C4-2B (cell line): Measurements from ENCODE around the gene RRM1.

ENCODE experiments used
- ZFX ChIP-seq: fragments of 450-650 bp; IDR thresholded peaks from 2 replicates; pipeline ENCODE4 v1.6.1; 2017
- TF ChIP-seq, protein P1 (sequence below): fragments of 450-650 bp; conservative IDR thresholded peaks from 2 replicates; pipeline ENCODE4 v1.5.1; 2017; ENCODE audit warnings: mild to moderate bottlenecking

DNA sequence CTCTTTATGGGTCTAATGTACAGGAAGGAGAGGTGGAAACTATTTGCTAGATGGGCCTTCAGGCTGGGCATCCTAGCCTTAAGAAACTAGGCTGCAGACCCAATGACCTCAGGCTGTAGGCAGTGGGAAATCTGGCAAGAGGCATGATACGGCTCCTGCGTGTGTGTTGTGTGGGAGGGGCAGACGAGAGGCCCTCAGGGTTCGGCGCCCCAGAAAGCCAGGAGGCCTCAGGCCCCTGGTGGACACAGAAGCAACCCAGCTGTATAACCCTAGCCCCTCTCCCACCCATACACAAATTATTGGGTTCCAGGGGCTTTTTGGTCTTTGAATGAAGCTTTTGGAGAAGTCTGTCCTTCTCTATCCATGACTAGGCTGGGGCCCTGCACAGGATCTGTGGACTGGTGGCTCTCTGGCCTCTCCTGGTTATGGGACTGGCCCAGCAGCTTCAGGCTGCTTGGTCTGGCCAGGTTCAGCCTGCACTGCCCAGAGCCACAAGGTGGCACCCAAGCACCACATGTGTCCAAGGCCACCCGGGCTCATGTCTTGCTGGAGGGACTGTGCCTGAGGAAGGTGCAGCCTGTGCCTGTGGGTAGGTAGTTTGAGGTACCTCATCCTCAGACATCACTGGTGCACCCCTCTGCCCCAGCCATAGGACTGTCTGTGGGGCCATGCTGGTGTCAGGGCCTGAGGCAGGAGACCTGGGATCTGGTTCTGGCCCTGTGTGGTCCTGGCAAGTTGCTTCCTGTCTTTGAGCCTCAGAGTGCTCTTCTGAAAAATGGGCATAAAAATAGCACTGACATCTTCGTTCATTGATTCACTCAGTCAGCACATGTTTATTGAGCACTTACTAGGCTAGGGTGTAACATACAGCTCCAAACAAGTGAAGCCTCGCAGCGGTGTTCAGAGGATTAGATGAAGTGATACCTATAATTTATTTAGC is 87.5 kb downstream of the RRM1 start:
- TF ChIP-seq, protein P1, sequence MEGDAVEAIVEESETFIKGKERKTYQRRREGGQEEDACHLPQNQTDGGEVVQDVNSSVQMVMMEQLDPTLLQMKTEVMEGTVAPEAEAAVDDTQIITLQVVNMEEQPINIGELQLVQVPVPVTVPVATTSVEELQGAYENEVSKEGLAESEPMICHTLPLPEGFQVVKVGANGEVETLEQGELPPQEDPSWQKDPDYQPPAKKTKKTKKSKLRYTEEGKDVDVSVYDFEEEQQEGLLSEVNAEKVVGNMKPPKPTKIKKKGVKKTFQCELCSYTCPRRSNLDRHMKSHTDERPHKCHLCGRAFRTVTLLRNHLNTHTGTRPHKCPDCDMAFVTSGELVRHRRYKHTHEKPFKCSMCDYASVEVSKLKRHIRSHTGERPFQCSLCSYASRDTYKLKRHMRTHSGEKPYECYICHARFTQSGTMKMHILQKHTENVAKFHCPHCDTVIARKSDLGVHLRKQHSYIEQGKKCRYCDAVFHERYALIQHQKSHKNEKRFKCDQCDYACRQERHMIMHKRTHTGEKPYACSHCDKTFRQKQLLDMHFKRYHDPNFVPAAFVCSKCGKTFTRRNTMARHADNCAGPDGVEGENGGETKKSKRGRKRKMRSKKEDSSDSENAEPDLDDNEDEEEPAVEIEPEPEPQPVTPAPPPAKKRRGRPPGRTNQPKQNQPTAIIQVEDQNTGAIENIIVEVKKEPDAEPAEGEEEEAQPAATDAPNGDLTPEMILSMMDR = peak; percentile 96
- TF ChIP-seq ZFX = no peak
